ENCODE data around the gene CEP70.

DNA sequence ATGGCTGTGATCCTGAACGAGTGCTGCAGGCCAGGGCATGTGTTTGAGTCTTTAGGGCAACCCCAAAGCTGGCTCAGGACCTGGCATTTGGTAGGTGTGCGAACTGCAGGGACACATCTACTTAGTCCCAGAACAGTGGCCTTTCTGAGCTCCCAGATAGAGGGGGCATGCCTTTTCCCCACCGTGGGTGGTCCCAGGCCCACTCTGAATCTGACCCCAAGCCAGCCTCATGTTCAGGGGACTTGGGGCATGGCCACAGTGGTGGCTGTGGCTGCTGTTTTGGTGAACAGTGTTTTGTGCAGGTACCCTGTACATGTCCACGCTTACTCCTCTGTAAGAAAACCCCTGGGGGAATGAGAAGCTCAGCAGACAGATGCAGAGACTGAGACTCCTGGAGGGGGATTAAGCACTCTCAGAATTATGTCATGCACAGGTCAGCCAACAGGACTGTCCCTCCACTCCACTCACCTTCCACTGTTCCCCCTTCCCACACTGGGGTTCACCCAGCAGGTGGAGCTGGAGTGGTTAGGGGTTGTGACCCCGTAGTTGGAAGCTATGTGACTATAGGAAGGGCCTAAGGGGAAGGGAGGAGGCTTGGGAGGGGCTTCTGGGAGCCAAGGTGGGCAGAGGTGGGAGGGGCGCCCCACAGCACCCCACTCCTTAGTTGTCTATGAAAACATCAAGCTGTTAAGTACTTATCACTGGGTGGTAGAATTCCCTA lies 143.2 kb downstream of the CEP70 start:
- TF ChIP-seq, protein P1, sequence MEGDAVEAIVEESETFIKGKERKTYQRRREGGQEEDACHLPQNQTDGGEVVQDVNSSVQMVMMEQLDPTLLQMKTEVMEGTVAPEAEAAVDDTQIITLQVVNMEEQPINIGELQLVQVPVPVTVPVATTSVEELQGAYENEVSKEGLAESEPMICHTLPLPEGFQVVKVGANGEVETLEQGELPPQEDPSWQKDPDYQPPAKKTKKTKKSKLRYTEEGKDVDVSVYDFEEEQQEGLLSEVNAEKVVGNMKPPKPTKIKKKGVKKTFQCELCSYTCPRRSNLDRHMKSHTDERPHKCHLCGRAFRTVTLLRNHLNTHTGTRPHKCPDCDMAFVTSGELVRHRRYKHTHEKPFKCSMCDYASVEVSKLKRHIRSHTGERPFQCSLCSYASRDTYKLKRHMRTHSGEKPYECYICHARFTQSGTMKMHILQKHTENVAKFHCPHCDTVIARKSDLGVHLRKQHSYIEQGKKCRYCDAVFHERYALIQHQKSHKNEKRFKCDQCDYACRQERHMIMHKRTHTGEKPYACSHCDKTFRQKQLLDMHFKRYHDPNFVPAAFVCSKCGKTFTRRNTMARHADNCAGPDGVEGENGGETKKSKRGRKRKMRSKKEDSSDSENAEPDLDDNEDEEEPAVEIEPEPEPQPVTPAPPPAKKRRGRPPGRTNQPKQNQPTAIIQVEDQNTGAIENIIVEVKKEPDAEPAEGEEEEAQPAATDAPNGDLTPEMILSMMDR (IDR thresholded peaks at IDR 0.05), result no peak
- TF ChIP-seq POLR2A (IDR thresholded peaks at IDR 0.05), result no peak
